Measurements from ENCODE around the gene CNOT6L.
"Not testable (repeated sequence)": the region's sequence is repeated elsewhere in the genome, so short reads cannot be mapped to it uniquely, and the experiment has no call there.

CNOT6L gene

DNA sequence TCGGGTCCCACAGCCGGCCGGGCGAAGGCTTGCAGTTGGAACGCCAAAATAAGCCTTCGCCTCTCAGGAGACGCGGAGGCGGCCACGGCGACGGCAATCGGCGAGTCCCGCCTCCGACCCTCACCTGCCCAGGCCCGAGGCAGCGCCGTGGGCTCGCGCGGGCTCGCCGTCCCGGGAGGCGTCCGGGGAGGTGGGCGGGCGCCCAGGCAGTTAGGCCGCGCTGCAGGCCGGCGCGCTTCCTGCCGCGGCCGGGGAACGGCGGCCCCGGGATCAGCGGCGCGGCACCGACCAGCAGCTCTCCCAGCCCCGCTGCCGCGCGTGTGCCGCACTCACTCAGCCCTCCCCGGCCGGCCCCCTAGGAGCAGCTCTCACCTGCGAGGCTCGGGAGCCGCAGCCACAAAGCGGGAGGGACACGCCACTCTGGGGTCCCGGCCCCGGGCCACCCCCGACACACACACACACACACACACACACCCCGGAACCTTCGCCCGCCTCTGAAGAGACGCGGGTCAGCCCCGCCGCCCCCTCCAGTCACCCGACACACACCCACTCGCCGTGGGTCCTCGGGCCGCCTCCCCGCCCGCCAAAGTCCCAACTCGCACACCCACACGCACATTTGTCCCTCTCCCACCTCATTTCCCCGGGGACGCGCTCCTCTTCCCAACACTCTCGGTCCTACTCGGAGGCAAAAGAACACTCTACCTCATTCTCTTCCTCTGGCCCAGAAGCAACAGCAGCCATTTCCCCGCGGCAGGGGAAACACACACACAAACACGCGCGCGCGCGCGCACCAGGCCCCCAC, at the start of gene CNOT6L:
CNOT6L (minus strand) TSS at position 767 of the 802 bp plus-strand sequence; CDS start at position 707, 60 bp downstream.
- peak; percentile 37 to 78 for DNase-seq (ENCODE audit: low read depth in 1 of 2, low spot score in 1 of 2)

DNA sequence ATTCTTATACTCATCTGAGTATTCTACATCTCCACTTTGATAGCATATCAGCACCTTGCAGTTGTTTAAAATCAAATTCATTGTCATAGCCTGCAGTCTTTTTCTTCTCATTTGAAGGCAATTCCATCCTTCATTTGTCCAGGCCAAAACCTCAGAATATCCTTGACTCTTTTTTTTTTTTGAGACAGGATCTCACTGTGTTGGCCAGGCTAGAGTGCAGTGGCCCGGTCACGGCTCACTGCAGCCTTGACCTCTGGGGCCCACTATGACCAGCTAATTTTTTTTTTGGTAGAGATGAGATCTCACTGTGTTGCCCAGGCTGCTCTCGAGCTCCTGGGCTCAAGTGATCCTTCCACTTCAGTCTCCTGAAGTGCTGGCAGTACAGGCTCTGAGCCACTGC, 46.1 kb upstream of the CNOT6L start:
- no peak for DNase-seq (ENCODE audit: low read depth in 1 of 2, low spot score in 1 of 2)

DNA sequence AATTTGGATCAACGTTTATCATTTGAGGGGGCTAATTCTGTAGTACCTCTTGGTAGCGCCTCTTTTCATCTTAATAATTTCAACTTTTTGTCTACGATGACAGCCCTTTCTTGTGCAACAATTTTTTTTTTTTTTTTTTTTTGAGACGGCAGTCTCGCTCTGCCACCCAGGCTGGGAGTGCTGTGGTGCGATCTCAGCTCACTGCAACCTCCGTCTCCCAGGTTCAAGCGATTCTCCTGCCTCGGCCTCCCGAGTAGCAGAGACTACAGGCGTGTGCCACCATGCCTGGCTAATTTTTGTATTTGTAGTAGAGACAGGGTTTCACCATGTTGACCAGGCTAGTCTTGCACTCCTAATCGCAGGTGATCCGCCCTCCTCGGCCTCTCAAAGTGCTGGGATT, 44.2 kb upstream of the CNOT6L start:
- DNase-seq (ENCODE audit: low read depth in 1 of 2, low spot score in 1 of 2), result not testable (repeated sequence)

GRCh38 chr4:77862478-77863216, 43.5 kb upstream of the CNOT6L start, which contains the start of gene MRPL1:
MRPL1 (plus strand) TSS chr4:77862830; CDS start chr4:77862849, 19 bp downstream.
- peak; percentile 72 to 76 for DNase-seq (ENCODE audit: low read depth in 1 of 2, low spot score in 1 of 2)

DNA sequence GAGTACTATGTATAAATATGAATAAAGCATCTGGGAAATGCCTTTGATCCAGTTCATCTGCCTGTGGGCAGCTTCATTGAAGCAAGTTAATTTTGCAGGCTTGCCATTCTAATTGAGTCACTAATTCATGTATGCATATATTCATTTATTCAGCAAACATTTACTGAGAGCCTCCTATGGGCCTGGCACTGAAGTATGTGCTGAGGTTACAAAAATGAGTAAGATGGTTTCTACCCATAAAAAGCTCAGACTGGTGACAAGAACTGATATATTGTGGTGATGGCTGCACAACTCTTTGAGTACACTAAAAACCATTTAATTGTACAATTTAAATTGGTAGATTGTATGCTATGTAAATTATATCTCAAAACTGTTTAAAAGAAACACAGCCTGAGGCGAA, 42.3 kb upstream of the CNOT6L start:
- DNase-seq (ENCODE audit: low read depth in 1 of 2, low spot score in 1 of 2), result no peak

- no peak for DNase-seq (ENCODE audit: low read depth in 1 of 2, low spot score in 1 of 2)
Measured at GRCh38 chr4:77859256-77859655, 40.1 kb upstream of the CNOT6L start.

GRCh38 chr4:77856152-77856551, 37.0 kb upstream of the CNOT6L start:
- no peak for DNase-seq (ENCODE audit: low read depth in 1 of 2, low spot score in 1 of 2)

GRCh38 chr4:77854431-77855111, 35.4 kb upstream of the CNOT6L start:
- no peak for DNase-seq (ENCODE audit: low read depth in 1 of 2, low spot score in 1 of 2)

DNA sequence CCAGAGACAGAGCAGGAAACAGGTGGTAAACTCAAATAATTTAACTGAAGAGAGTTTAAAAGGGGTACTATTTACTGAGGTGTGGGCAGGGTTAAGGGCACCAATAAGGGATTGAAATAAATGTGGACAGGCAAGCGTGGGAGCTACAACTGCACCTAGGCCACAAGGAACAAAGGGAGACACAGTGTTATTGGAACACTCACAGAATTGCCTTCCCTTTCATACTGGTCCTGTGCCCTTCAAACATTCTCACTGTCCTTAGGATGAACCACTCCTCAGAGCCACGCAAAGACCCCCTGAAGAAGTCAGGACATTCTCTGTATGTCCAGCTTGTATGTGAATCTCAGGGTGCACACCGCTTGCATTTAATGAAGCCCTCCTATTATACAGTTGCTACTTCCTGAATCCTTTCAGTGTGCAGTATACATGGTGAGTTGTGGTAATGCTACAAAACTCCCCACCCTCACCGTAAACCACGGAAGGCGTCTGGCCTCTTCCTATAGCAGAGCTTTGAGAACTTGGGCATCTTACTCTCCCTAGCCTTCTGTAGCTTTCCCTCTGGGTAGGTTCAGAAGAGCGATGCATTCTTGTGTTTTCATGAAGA, 33.8 kb upstream of the CNOT6L start:
- peak; percentile 21 to 47 for DNase-seq (ENCODE audit: low read depth in 1 of 2, low spot score in 1 of 2)

DNA sequence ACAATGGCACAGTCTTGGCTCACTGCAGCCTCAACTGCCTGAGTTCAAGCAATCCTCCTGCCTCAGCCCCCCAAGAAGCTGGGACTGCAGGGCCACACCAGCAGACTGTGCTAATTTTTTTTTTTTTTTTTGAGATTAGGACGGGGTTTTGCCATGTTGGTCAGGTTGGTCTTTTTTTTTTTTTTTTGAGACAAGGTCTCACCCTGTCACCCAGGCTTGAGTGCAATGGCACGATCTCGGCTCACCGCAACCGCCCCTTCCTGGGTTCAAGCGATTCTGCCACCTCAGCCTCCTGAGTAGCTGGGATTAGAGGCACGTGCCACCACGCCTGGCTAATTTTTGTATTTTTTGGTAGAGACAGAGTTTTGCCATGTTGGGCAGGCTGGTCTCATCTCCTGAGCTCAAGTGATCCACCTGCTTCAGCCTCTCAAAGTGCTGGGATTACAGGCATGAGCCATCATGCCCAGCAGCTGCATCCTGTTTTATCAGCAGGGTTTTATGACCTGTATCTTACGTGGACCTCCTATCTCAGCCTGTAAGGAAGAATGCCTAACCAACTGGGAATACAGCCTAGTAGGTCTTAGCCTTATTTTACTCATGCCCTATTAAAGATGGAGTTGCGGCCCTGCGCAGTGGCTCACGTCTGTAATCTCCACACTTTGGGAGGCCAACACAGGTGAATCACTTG, 30.3 kb upstream of the CNOT6L start:
- DNase-seq (ENCODE audit: low read depth in 1 of 2, low spot score in 1 of 2), result no peak

- DNase-seq (ENCODE audit: low read depth in 1 of 2, low spot score in 1 of 2), result no peak
Measured at GRCh38 chr4:77848508-77848907, 29.3 kb upstream of the CNOT6L start.

DNA sequence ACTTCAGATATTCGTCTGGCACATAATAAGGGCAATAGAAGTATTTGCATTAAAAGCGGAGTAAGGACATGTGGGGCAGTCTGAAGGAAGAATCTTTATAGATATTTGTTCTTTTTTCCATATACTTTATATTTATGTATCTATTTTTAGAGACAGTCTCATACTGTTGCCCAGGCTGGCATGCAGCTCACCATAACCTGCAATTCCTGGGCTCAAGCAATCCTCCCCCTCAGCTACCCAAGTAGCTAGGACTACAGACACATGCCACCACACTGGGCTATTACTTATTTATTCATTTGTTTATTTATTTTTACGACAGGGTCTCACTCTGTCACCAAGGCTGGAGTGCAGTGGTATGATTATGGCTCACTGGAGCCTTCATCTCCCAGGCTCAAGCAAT, 26.8 kb upstream of the CNOT6L start:
- DNase-seq (ENCODE audit: low read depth in 1 of 2, low spot score in 1 of 2), result no peak

DNA sequence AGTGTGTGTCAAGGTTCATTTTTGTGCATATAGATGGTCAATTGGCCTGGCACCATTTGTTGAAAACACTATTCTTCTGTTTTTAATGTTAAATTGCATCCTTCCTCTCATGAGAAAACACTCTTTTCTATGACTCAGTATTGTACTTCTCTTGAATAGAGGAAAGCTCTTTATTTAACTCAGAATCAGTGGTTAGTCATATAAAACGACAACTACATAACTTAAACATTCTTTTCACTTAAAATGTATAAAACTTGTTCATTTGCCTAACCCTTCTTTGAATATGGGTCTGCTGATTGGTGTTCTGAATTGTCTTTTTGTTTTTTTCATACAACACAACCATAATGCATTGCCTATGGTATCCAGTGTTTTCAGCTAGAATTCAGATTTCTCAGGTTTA, 26.2 kb upstream of the CNOT6L start:
- no peak for DNase-seq (ENCODE audit: low read depth in 1 of 2, low spot score in 1 of 2)

GRCh38 chr4:77844363-77844762, 25.2 kb upstream of the CNOT6L start:
- DNase-seq (ENCODE audit: low read depth in 1 of 2, low spot score in 1 of 2), result no peak

DNA sequence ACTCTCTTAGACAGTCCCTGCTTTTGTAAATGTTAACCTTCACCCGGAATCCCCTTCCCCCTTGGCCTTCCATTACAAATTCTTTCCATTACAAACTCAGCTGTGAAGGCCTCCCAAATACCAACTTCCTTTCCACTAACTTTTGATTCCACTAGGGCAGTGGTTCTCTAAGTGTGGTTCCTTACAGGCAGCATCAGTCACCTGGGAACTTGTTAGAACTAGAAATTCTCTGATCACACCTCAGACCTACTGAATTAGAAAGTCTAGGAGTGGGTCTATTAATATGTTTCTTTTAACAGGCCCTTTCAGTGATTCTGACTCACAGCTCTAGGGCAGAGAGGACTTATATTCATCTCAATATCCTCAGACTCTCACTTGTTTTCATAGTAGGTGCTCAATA, 24.5 kb upstream of the CNOT6L start:
- DNase-seq (ENCODE audit: low read depth in 1 of 2, low spot score in 1 of 2), result no peak

- DNase-seq (ENCODE audit: low read depth in 1 of 2, low spot score in 1 of 2), result no peak
Measured at GRCh38 chr4:77834403-77834802, 15.2 kb upstream of the CNOT6L start.

DNA sequence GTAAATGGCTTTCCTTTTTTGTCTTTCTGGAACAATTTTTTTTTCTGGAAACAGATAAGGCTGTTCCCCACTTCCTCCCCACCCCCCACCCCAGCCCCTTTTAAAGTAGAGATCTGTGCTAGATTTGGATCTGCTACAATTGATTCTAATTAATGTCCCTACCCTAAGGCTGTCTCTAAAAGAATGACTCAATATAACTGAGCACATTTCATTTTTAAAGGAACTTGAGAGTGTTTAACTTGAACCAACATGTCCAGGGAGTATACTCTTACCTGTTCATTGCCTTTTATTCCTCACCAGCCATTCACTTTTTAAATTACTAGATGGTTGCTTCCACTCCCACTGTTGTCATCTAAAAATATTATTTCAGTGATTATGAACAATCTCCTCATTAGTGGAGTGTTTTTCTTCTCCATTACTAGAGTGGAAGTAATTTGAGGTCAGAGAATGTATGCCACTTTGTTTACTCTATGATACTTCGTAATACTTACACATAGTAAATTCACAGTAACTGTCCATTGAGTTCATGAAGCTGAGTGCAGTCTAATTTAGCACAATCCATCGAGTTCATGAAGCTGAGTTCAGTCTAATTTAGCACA, 14.1 kb upstream of the CNOT6L start:
- DNase-seq (ENCODE audit: low read depth in 1 of 2, low spot score in 1 of 2), result no peak

GRCh38 chr4:77827343-77827742, 8.2 kb upstream of the CNOT6L start:
- DNase-seq (ENCODE audit: low read depth in 1 of 2, low spot score in 1 of 2), result no peak

DNA sequence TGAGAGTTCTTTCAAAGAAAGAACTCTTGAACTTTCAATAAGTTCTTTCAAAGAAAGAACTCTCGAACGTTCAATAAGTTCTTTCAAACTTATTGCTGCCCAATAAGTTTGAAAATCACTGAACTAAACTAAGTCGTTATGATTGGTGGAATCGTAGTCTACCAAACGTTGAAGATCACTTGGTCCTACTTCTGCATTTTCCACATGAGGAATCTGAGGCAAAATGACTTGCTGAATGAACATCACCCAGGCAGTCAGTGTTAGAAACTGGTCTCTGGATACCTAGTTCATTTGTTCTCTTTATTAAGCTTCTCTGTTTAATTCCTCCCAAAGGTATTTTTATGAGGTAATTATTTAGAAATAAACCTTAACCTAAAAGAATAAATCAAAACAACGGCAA, 7.1 kb upstream of the CNOT6L start:
- DNase-seq (ENCODE audit: low read depth in 1 of 2, low spot score in 1 of 2), result no peak

- DNase-seq (ENCODE audit: low read depth in 1 of 2, low spot score in 1 of 2), result peak in 1 of 2 donors; percentile 14
Measured at GRCh38 chr4:77821775-77822174, 2.6 kb upstream of the CNOT6L start.
